Gastrocnemius medialis (tissue), 4 donors: ENCODE measurements around the gene NOB1.

Source experiments
- POLR2A ChIP-seq, 2 donors: fragments of 450-650 bp; IDR thresholded peaks; one replicate each; pipeline ENCODE4 v1.6.1; 2017; ENCODE audit warnings: antibody characterized with exemption in 2 of 2, mild to moderate bottlenecking in 2 of 2, moderate library complexity in 2 of 2
- TF ChIP-seq, protein P1 (sequence below), 5 experiments: fragments of 450-650 bp in 3 of 5; fragments of 200-600 bp in 2 of 5; sonication (generic) in 2 of 5; IDR thresholded peaks in 4 of 5; conservative IDR thresholded peaks in 1 of 5; 1 replicate in 4 of 5; 2 replicates in 1 of 5; pipeline ENCODE4 v1.5.1; 2016 to 2019; ENCODE audit warnings: antibody characterized with exemption in 5 of 5, mild to moderate bottlenecking in 3 of 5, moderate library complexity in 3 of 5

DNA sequence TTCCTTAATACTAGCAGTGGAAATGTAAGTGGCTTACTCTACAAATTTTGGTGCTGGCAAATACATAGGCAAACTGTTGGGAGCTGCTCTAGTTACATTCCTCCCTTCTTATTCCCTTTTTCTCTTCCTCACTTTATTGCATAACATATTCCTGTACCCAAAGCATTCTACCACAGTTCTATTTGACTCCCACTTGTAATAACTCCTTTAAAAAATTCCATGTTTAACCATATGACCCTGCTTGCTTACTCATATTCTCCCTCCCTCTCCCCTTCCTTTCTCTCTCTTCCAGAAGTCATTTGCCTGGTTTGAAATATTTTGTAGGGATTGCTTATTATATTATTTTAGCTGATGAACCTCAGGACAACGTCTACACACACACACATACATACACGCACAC lies 51.1 kb downstream of the NOB1 start:
- TF ChIP-seq, protein P1, sequence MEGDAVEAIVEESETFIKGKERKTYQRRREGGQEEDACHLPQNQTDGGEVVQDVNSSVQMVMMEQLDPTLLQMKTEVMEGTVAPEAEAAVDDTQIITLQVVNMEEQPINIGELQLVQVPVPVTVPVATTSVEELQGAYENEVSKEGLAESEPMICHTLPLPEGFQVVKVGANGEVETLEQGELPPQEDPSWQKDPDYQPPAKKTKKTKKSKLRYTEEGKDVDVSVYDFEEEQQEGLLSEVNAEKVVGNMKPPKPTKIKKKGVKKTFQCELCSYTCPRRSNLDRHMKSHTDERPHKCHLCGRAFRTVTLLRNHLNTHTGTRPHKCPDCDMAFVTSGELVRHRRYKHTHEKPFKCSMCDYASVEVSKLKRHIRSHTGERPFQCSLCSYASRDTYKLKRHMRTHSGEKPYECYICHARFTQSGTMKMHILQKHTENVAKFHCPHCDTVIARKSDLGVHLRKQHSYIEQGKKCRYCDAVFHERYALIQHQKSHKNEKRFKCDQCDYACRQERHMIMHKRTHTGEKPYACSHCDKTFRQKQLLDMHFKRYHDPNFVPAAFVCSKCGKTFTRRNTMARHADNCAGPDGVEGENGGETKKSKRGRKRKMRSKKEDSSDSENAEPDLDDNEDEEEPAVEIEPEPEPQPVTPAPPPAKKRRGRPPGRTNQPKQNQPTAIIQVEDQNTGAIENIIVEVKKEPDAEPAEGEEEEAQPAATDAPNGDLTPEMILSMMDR (IDR thresholded peaks at IDR 0.05 in 4 of 5, conservative IDR thresholded peaks at IDR 0.05 in 1 of 5), result no peak
- no peak for TF ChIP-seq POLR2A (IDR thresholded peaks at IDR 0.05)
